GM19043 (cell line): ENCODE measurements around the gene RNF123.

ENCODE experiments used
- ATAC-seq: cut with Tn5 transposase; IDR thresholded peaks from one replicate; pipeline ENCODE4 v1.9.1; 2021; ENCODE audit warnings: low read depth; ENCODE audit not compliant: unreplicated experiment

RNF123 gene

DNA sequence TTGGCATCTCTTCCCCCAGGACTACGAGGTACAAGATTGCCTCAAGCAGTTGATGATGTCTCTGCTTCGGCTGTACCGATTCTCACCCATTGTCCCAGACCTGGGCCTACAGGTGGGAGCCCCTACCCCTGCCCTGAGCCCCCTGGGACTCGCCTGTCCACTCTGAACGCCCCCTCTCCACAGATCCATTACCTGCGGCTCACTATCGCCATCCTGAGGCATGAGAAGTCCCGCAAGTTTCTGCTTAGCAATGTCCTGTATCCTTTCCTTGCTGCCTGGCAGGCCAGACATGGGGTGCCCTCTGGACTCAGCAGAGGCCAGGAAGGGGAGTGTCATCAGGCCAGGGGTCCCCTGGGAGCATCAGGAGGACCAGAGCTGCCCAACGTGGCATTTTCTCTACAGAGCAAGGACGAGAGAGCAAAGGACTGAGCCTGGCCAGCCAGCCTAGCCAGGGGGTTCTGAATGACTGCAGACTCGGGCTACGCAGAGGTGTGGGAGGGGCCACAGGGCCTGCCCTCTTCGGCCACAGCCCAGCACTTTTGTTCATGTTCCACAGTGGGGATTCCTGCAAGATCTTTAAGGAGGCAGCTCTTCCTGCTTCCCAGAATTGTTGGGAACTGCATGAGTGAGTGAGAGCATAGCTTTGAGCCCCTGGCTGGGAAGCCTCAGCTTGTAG is 11.2 kb downstream of the RNF123 start:
- no peak for ATAC-seq

DNA sequence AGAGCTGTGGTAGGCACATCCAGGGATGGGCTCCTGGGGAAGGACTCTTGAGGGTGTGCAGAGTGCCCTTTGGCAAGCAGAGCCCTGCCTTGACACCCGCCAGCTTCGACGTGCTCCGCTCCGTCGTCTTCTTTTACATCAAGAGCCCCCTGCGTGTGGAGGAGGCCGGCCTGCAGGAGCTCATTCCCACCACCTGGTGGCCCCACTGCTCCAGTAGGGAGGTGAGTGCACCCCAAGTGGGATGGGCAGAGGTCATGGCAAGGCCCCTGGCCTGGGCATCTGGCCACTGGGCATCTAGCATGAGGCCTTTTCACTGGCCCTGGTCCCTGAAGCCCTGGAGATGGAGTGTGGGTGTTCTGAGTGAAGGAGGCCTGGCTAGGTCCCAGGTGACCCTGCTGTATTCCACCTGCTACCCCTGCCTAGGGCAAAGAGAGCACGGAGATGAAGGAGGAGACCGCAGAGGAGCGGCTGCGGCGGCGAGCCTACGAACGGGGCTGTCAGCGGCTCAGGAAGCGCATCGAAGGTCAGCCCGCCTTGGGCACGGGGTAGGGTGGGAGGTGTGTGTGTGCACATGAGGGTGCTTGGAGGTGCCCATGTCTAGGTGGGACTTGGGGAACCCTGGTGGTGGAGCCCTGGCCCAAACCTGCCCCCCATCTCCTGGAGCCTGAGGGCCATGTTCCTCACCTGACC is 12.2 kb downstream of the RNF123 start:
- ATAC-seq = no peak

DNA sequence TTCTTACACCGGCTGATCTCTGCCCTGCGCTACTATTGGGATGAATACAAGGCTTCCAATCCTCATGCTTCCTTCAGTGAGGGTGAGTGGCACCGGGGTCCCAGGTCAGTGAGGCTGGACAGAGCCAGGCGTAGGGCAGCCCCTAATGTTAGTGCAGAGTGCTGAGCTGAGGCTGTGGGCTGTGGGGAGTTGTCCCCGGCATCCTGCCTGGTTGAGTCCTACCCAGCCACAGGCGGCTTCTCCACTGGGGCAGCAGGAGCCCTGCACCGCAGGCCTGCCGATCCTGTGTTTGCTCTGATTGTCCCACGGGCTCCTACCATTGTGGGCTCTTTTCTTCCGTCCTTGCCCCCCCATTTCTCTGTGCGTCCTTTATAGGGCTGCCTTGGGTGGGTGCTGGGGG is 13.3 kb downstream of the RNF123 start:
- no peak for ATAC-seq

DNA sequence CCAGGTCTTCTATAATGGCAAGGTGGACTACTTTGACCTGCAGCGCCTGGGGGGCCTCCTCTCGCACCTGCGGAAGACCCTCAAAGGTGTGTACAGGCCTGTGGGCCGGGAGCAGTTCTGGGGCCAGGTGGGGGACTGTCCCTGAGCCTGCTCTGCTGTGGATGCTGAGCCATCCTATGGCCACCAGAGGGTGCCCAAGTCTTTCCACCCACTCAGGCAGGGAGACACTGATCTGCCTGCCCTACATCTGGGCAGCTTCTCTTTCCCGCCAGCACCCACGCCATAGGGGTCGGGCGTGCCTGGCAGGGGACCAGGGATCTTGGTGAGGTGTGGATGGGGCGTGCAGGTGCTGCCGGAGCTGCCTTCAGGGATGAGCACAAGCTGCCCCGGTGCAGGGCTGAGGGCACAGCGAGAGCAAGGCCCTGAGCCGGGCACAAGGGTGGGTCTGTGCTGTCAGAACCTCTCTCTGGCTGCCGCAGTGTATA is 14.1 kb downstream of the RNF123 start:
- no peak for ATAC-seq

DNA sequence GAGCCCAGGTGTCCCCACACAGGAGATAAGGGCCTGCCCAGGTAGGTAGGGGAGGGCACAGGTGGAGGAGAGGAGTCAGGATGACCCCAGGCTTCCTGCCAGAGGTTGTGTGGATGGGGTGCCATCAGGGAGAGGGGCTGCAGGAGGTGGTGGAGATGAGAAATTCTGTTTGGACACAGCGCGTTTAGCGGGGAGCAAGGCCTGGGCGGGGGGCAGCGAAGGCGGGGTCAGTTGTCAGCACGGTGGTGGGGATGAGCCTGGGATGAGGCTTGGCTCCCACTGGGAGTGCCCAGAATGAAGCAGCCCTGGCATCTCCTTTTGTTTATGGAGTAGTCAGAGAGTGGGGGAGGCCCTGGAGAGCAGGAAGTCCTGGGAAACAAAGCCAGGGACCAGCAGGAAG is 14.6 kb downstream of the RNF123 start:
- ATAC-seq = no peak

DNA sequence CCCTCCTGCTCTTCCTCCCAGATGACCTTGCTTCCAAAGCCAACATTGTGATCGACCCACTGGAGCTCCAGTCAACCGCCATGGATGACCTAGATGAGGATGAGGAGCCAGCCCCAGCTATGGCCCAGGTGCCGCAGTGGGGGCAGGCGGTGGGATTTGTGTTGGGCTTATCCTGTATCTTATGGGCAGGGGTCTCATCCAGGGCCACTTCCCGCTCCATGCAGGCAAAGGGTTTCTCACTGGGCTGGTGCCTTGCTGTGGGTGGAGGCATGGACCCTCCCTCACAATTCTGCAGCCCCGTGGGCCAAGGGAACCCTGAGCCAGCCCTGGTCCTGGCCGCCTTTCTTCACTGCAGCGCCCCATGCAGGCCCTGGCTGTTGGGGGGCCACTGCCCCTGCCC is 15.3 kb downstream of the RNF123 start:
- ATAC-seq = no peak

DNA sequence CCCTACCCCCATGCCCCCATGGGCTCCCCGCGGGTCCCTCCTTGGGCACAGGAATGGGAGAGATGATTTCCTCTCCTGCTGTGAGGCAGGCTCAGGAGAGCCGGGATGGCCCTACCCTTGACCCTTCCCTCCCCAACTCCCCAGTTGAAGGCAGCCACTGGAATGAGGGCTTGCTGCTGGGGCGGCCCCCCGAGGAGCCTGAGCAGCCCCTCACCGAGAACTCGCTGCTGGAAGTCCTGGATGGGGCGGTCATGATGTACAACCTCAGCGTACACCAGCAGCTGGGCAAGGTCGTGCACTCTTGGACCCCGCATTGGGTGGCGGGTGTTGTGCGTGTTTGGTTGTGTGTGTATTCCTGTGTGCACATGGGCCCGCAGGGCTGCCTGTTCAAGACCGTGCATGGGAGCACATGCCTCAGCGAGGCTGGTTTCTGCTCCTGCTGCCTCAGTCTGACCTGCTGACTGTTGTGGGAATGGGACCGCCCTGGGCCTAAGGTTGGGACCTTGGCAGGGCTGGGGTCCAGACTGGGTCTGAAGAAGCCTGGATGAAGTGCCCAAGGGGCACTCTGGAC is 16.1 kb downstream of the RNF123 start:
- ATAC-seq = no peak

DNA sequence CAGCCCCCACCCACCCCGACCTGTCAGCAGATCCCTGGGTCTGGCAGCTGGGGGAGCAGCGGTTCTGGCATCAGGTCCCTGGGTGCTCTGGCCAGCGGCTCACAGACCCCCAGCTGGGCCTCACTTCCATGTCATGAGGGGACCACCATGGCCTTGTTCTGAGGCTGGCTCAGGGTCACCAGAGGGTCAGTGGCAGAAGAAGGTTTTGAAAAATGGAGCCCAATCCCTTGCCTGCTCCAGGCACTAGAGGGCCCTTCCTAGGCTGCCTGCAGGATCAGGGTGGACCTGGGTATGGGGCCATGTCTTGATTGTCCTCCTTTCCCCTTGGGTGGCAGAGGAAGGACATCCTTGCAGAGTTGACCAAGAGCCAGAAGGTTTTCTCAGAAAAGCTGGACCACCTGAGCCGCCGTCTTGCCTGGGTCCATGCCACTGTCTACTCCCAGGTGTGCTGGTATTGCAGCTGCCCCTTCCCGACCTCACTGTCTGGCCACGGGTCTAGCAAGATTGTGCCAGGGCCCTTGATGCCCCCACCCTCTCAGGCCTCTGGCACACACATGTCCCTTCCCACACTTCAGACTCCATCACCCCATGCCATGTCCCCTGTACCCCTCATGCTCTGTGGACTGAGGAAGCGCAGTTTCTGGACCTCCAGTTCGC is 17.2 kb downstream of the RNF123 start:
- ATAC-seq = no peak

DNA sequence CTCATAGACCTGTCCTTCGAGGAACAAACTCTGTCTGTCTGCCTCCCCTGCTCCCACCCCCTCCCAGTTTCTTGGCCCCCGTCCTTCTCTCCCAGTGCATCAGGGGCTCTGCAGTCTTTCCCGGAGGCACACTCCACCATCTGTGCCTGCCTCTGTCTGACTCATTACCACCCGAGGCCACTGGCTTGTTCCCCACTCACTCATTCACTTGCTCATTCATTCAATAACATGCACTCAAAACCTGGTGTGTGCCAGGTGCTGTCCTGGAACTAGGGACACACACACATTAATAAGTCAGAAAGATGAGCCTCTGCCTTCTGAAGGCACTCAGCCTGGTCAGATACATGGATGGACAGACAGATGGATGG is 17.7 kb downstream of the RNF123 start:
- no peak for ATAC-seq

DNA sequence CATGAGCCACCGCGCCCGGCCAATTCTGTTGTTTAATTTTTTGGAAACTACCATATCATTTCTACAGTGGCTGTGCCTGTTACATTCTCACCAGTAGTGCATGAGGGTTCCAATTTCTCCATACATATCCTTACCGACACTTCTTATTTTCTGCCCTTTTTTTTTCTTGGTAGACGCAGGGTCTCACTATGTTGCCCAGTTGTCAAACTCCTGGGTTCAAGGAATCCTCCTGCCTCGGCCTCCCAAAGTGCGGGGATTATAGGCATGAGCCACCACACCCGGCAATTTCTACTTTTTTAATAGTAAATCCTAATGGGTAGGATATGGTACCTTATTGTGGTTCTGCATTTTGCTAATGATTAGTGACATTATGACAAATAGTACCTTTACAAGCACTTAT is 20.5 kb downstream of the RNF123 start:
- ATAC-seq = no peak

DNA sequence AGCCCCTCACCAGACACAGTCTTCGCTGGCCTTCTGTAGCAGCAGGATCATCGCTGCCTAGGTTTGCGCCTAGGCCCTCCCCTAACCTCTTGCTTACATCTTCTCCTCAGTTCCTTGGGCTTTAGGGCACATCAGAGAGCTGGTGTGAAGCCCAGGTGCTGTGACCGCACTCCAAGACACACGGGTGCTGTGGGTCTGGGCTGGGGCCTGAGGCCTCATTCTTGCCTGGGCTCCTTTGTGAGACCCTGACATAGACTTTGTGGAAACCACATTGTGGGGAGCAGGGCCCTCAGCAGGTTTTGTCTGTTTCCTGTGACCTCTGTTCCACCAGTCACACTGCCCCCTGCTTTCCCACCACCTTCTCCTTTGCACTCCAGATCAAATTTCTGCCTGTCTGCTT is 22.1 kb downstream of the RNF123 start:
- no peak for ATAC-seq

DNA sequence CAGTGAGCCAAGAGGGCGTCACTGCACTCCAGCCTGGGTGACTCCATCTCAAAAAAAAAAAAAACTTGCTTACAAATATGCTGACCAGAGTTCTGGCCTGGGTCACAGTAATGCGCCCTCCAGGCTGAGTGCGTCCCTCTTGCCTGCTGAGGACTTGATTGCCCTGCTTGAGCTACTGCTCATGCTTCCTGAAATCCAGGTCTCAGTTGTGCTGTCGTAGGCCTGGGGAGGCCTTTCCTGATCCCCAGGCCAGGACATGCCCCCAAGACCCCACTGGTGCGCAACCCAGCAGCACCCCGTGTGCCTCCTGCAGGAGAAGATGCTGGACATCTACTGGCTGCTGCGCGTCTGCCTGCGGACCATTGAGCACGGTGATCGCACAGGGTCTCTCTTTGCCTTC is 22.8 kb downstream of the RNF123 start:
- no peak for ATAC-seq

DNA sequence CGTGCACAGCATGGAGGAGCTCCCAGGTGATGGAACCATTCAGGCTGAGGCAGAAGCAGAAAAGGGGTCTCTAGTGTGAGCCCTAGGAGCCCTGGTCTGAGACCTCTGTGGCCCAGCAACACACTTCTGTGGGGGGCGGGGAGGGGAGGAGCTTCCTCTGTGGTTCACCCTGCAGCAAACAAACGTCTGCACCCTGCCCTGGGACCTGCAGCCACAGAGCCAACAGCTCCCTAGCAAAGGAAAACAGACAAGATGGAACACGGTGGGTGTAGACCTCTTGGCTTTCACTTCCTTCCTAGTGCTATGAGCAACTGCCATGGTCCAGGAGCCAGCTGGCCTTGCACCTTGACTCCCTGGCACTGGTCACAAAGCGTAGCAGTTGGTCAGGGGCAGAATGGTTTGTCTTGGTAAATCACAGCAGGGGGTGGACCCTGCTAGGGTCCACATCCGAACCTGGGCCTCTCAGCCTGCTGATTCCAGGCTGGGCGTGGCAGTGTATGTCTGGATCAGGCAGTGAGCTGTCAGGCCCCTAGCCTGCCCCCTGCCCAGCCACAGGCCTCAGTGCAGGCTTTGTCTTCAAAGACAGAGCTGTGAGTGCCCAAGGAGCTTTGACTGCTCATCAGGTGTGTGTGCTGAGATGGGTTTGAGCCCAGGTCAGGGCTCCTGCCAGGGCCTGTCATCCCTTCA is 23.4 kb downstream of the RNF123 start:
- no peak for ATAC-seq

DNA sequence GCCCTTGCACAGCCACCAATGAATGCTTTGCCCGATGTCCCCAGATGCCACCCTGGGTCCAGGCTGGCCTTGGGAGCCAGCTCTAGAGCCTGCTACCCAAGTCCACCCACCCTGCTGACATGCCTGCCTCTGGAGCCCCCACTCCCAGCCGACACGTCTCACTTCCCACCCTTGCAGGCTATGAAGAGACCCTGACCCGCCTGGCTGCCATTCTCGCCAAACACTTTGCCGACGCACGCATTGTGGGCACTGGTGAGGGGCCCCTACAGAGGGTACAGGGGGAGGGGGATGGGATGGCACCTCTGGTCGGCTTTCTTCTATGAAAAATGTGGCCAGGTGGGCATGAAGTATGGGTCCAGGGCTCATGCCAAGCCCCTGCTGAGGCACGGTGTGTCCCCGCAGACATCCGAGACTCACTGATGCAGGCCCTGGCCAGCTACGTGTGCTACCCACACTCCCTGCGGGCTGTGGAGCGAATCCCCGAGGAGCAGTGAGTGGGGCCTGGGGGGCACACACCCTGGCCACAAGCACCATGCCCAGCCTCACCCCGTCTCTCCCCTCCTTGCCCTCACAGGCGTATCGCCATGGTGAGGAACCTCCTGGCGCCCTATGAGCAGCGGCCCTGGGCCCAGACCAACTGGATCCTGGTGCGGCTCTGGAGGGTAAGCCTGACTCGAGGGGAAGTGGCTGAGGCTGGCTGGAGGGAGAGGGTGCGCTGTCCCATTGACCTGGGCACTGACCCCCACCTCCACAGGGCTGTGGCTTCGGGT is 24.2 kb downstream of the RNF123 start:
- no peak for ATAC-seq

DNA sequence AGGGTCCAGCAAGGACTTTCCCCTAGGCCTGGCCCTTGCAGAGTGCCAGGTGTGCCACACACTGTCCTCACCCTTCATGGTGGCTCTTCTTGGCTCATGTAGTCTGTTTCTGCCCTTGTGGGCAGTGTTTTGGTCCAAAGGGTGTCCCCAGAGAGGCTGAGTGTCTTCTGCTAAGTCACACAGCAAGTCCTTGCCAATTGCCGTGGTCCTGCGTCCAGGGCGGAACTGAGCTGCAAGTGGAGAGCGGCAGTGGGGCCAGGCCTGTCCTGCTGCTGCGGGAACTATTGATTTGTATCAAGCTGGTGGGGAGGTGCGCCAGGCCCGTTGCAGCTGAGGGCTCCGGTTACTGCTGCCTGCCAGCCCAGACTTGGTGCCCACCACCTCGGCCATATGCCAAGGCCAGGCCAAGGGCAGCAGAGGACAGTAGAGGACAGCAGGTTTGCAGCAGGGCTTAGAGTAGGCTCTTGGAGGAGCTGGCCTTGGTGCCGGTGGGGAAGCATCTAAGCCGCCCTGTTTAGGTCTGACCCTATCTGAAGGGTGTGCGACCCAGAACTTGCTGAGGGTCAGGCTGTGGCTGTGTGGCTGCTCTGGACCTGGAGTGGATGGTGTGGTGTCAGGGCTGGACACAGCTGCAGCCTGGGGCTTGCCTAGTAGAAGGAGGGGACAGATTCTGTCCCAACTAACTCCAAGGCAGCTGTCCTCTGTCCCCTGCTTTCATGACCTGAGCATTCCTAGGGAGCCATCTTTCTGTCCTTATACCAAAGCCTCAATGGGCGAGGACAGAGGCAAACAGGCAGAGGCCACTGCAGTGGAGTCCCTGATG is 25.6 kb downstream of the RNF123 start:
- ATAC-seq = no peak

DNA sequence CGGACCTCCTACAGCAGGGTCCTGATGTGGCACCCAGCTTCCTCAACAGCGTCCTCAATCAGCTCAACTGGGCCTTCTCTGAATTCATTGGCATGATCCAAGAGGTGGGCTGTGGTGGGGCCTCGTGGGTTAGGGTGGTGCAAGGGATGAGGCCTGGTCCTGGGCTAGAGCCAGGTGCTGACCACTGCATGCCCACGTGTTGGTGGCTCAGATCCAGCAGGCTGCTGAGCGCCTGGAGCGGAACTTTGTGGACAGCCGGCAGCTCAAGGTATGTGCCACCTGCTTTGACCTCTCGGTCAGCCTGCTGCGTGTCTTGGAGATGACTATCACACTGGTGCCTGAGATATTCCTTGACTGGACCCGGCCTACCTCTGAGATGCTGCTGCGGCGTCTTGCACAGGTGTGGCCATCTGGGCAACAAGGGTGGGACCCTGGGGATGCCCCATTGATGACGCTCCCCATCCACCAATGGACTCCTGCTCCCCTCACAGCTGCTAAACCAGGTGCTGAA is 26.3 kb downstream of the RNF123 start:
- no peak for ATAC-seq

DNA sequence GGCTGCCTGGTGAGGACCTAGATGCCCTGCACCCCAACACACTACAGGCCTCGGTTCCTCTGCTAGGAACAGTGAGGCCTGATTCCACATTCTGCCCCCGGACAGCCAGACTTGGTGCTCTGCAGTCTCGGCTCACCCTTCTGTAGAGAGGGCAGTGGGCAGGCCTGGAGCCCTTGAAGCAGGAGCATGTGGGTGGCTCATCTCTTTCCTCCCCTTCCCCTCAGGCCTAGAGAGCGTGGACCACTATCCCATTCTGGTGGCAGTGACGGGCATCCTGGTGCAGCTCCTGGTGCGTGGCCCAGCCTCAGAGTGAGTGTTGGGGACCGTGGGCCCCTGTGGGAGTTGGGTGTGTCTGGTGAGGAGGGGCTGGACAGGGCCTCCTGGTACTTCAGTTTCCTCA is 26.8 kb downstream of the RNF123 start:
- ATAC-seq = no peak

DNA sequence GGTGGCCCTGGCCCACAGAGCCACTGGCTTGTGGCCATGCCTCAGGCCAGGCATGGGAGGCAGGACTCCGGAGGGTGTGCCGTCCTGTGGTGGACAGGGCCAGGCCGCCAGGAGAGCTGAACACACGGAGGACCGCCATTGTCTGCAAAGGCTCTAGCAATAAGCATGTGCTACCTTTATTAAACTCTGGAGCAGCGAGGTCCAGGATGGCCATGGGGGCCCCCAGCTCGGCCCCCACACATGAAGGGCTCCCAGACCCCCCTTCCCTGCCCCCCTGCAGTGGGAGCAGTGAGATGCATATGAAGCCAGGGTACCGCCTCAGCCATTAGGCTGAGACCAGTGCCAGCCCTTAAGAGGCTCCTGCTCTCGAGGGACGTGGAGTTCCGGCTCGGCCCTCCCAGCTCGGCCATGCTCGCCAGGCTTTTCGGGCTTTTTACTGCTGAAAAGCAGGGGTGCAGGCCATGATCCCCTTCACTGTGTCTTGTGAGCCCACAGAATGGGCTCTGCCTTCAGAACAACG is 27.4 kb downstream of the RNF123 start:
- no peak for ATAC-seq
